HG02759 (cell line): ENCODE results near the gene RNF114.
A peak's percentile ranks its signal among the peaks of the same experiment; 100 is the strongest.
"Not testable (repeated sequence)": the region's sequence is repeated elsewhere in the genome, so short reads cannot be mapped to it uniquely, and the experiment has no call there.

ENCODE experiments used
- ATAC-seq: cut with Tn5 transposase; IDR thresholded peaks from one replicate; pipeline ENCODE4 v1.9.1; 2021; ENCODE audit warnings: mild to moderate bottlenecking, moderate library complexity; ENCODE audit not compliant: unreplicated experiment

Gene RNF114

DNA sequence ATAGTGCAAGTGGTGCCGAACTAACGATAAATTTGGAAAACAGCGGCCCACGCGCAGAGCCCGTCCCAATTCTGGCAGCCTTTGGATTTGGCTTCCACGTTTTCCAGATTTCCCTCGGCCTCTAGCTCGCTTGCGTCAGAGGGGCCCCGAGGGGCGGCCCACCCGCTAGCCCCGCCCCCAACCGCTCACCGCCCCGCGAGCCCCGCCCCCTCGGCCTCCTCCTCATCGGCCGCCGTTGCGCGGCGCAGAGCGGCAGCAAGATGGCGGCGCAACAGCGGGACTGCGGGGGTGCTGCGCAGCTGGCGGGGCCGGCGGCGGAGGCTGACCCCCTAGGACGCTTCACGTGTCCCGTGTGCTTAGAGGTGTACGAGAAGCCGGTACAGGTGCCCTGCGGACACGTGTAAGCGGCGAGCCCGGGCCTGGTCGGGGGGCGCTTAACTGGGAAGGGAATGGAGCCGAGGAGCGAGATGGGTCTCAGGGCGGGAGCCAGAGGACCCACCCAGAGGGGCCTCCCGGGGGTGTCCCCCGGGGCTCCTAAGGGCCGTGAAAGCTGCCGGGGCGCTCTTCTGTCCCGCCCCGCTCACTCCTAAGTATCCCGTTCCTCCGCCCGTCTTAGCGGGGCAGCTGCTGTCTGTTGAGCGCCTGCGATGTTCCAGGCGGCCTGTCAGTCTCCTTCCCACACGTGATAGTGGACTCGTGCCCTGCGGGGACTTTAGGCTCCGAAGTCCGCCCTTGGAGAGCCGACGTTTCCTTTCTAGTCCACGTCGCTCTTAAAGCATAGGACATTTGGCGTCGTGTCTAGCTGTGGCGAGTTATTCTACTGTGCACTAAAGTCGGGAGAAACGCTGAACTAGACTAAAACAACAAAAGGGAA, at the start of gene RNF114:
Gene RNF114, plus strand, starts transcription at position 245 of the 874 bp plus-strand sequence. Its CDS starts 16 bp downstream, at position 261.
- ATAC-seq, result peak; percentile 74

DNA sequence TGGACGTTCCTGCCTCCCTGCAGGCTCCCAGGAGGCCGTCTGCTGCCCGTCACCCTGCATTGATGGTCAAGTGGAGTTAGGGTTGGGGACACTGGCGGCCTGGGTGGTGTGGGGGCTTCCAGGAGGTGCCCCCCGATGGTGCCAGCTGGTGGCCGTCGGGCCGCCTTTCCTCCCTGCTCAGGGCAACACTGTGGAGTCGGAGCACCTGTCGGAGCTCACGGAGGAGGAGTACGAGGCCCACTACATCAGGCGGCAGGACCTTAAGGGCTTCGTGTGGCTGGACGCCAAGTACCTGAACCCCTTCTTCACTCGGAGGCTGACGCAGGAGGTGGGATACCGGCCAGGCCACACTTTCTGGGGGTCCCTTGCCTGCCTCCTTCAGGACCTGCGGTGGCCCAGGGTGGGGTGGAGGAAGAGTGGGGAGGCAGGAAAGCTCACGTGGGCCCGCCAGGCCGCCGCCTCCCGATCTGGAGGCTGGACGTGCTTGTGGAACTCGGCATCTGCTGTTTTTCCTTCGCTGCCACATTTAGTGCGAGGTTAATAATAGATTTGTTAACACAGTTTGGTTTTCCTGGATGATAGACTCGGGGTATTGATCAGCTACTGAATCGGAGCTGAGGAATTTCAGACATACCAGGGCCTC, 49.5 kb upstream of the RNF114 start:
- ATAC-seq, result no peak

DNA sequence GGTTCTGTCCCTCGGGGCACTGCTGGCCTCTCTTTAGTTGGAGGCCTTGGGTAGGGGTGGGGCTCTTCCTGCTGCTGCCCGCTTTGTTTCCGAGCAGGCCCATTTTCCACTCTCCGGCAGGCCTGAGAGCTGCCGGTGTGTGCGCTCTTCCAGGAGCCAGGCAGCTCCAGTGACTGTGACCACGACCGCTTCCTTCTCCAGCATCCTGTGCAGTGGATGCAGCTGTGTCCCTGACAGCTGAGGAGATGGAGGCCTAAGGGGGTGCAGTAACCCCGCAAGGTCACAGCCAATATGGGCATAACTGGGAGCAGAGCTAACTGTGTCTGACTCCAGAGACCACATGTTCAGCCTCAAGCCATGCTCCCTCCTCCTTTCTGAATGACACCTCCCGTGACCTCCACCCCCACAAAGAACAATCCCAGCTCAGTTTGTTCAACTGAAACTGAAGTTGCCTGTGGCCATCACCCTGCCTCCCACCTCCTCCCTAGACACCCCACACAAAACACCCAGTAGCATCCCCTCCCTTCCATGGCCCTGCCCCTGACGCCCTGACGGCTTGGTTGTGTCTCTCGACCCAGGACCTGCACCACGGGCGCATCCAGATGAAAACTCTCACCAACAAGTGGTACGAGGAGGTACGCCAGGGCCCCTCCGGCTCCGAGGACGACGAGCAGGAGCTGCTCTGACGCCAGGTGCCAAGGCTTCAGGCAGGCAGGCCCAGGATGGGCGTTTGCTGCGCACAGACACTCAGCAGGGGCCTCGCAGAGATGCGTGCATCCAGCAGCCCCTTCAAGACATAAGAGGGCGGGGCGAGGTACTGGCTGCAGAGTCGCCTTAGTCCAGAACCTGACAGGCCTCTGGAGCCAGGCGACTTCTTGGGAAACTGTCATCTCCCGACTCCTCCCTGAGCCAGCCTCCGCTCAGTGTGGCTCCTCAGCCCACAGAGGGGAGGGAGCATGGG, 48.7 kb upstream of the RNF114 start:
- ATAC-seq, result no peak

- no peak for ATAC-seq
Observed at GRCh38 chr20:49888212-49889000, 47.8 kb upstream of the RNF114 start.

DNA sequence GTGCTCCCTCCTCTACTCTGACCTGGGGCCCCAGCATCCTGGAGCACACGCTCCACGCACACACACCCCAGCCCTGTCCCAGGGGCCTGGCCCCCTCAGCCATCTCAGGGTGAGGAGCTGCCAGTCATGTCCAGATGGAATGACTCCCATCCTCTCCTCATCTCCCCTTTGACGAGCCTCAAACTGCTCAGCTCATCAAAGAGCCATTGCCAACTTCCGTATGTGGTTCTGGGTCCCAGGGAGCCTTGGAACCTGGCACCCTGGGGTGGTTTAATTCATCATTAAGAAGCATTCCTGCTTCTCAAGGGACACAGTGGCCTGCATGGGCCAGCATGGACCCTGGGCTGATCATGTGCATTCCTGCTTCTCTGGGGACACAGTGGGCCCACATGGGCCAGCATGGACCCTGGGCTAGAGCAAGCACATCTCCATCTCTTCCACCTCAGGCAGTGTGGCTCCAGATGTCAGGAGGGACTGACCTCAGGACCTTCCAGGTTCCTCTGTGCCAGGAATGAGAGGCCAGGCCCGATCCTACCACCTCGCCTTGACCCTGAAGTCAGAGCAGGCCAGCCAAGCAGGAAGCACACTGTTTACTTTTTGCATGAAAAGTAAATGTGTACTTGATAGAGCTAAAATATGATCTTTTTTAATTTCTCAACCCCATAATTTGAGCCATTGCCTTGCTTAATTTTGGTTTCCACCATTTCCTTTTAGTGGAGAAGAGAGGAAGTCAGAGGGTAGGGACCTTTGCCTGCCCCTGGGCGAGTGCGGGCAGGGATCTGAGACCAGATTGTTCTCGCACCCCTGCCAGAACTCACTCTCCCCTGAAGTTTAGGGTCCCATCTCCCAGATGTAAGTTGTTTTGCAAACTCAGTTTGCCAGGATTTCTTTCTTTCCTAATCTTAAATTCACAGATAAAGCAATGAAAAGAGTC, 46.9 kb upstream of the RNF114 start:
- ATAC-seq, result no peak

GRCh38 chr20:49889935-49890333, 46.3 kb upstream of the RNF114 start:
- ATAC-seq, result no peak

DNA sequence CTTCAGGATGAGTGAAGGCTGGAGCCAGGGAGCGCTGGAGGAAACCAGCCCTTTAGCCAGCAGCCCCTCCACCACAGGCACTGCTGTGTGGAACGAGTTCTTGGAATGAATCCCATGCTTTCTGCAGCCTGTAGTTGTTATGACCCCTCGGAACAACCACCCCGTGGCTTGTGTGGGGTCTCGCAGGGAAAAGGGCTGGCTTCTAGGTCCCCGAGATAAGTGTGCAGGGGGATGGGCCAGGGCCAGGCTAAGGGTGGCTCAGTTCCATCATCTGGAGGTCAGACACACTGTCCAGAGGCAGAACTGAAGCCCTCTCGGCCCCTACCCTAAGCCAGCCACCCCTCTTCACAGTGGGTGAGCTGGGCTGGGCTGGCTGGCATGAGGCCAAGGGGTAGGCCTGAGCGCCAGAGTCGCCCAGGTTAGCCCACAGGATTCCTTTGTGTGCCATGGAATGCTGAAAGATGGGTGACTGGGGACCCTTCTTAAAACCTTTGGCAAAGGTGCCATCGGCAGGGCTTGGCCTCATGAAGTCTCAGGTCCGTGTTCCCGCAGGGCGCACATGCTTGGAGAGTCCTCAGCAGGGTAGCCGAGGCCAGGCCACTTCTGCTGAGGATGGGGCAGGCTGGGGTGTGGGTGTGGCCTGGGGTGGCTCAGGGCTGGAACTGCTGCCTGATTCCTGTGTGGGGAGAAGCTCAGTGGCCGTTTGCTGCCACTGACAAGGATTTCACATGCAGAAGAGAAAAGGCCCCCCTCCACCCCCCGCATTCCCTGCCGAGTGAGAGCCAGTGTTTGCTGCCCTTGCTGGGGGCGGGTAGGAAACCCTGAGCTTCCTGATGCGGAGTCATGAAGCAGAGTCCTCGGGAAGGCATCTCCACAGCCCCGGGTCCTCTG, 45.5 kb upstream of the RNF114 start:
- no peak for ATAC-seq

DNA sequence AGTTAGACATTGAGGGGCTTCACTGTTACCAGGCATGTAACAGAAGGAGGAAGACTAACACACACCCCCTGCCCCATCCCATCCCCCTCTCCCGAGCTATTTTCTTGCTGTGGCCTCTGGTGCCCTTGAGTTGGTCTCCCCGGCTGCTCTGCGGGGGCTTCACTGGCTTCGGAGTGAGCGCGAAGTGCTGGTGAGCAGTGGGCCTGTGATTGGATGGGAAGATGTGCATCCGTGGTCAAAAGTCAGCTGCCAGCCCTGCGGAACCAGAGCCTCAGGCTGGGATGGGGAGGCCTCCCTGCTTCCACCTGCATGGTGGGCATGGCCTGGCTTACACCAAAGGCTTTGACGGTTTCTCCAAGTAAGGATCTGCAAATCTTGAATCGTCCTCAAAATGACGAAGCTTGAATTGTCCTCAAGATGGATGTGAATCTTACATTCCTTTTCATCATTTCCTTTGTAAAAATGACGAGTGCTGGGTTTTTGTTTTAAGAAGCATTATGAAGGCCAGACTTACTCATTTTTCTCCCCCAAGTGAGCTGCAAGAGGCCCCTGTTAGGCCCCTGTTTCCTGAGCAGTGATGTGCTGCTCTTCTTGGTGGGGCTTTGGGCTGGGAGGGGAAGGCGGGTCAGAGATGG, 44.6 kb upstream of the RNF114 start:
- no peak for ATAC-seq

DNA sequence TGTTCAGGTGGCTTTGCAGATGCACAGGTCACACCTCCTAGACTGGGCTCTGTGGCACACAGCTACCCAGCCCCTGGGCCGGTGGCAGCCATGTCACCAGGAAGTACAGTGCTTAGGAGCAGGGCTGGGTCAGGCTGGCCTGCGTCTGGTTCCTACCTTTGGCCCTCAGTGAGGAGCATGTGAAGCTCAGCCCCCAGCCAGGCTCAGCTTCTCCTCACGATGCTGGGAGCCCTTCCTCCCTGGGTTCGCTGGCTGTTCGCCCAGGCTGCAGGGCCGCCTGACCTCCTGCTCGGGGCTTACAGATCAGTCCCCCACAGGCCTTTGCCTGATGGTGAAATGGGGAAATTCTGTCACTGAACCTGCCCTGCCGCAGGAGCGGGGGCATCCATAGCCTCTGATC, 43.9 kb upstream of the RNF114 start:
- ATAC-seq, result no peak

DNA sequence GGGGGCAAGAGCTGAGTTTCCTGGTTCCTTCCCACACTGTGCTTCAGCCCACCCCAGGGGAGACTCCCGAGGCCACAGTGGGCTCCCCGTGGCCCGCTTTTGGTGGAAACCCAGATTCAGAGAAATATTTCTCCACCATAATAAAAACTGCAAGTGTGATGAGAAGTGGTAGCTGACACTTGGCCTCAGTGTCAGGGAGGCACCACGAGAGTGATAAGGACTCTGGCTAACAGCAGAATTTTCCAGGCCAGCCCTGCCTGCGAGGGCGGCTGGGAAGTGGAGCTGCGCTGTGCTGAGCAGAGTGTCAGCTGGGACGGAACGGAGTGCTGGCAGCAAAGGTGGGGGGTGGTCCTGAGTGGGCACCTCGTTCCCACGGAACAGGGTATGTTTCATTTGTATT, 43.4 kb upstream of the RNF114 start:
- no peak for ATAC-seq

GRCh38 chr20:49893242-49894072, 42.7 kb upstream of the RNF114 start:
- no peak for ATAC-seq

- no peak for ATAC-seq
Observed at GRCh38 chr20:49894073-49894470, 42.1 kb upstream of the RNF114 start.

GRCh38 chr20:49895474-49896093, 40.6 kb upstream of the RNF114 start:
- ATAC-seq, result not testable (repeated sequence)

- ATAC-seq, result no peak
Observed at GRCh38 chr20:49896204-49896603, 40.0 kb upstream of the RNF114 start.

GRCh38 chr20:49899541-49900383, 36.4 kb upstream of the RNF114 start:
- no peak for ATAC-seq

DNA sequence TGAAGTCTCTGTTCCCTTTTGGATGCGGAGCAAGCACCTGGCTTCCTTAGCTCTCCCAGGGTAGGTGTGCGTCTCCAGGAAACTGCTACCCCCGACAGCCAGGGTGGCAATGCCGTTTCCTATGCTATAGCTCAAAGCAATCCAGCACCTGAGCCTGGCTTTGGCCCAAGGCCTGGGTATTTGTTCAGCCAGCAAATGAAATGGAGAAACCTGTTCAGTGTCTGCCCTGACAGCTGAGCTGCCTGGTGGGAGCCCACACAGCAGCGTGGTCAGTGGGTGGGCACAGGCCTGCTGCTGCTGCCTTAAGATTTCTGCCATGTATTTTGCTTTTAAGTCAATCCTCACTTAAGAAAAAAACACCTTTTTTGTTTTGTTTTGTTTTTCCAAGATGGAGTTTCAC, 34.6 kb upstream of the RNF114 start:
- ATAC-seq, result no peak
